ENCODE measurements around the gene MAK.
"Not testable (repeated sequence)": the region's sequence is repeated elsewhere in the genome, so short reads cannot be mapped to it uniquely, and the experiment has no call there.

MAK gene

GRCh38 chr6:10837995-10838793, at the start of gene MAK:
Gene MAK, minus strand, starts transcription at chr6:10838539. Its CDS starts 7,891 bp downstream, at chr6:10830648.
- peak; percentile 96 for DNase-seq

DNA sequence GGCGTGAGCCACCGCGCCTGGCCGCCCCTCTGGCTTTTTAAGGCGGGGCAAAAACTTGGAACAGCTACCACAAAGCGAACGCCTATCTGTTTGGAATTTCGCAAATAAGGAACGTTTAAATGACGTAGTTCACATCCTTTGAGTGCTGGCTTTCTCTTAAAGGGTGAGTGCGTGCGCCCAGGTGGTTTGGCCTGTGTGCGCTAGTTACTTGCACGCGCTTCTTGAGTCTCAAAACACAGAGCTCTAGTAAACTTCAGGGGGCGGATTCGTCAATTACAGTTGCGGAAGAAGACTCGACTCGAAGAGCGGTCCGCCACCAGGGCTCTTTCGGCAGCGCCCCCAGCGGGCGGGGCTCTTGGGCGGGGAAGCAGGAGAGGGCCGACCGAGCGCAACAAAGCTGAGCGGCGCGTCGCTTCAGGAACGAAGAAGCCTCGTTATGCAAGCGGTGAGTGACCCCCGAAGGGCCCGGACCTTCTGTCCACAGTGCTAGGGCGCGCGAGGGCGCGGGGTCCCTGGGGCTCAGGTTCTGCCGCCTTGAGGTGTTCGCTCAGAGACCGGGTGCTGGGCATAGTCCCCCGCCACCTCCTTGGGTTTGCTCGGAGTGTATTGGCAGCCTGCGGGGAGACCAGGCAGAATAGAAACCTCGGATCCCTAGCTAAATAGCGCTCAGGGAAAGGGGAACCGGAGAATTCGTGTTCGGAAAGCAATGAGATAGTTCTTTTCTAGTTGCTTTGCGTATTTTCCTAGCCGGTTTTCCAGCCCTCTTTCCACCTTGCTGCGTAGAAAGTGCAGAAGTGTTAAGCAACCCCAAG, 48.6 kb upstream of the MAK start, which contains the start of gene SYCP2L:
Gene SYCP2L, plus strand, starts transcription at position 362 of the 812 bp plus-strand sequence. Its CDS starts 75 bp downstream, at position 437.
- DNase-seq: peak; percentile 95

GRCh38 chr6:10886365-10886690, 48.0 kb upstream of the MAK start:
- DNase-seq: not testable (repeated sequence)

GRCh38 chr6:10884245-10884972, 46.1 kb upstream of the MAK start:
- no peak for DNase-seq

DNA sequence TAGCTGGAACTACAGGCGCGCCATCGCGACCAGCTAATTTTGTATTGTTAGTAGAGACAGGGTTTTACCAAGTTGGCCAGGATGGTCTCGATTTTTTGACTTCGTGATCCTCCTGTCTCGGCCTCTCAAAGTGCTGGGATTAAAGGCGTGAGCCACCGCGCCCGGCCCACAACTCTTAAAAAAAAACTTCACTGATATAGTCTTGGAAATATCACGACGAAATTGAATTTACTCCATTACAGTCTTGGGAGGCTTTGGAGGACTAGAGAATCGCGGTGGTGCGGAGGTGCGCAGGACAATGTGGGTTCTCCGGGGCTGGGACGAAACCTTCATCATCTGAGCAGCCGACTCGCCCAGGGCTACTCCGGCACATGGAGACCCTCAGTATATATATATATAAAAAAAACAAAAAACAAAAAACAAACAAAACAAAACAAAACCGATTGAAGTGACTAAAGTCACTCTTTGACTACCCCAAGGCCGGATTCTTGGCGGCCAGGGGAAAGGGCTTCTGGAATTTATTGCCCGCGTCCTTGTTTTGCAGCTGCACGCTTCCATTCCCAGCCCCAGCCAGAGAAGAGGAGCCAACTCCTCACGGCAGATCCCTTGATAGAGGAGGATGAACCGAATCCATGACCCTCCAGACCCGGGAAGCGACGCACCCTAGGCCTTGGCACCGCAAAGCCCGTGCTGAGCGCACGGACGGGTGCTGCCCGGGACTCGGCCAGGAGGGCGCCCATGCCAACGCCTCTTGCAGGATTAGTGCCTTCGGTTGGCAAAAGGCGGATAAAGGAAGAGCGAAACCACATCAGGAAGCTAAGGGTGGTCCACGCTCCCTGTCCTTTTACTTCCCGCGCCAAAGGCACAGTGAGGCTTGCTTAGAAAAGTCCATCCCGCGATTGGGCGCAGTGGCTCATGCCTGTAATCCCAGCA, 45.2 kb upstream of the MAK start:
- no peak for DNase-seq

- DNase-seq: peak; percentile 69
These were observed 44.4 kb upstream of the MAK start for GRCh38 chr6:10882657-10883171.

DNA sequence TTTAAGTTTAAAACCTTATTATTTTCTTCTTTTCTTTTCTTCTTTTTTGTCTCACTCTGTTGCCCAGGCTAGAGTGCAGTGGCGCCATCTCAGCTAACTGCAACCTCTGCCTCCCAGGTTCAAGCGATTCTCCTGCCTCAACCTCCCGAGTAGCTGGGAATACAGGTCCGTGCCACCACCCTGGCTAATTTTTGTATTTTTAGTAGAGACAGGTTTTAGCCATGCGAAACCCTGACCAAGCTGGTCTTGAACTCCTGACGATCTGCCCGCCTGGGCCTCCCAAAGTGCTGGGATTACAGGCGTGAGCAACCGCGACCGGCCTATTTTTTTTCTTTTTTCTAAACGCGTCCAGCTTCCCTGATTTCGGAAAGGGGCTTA, 43.9 kb upstream of the MAK start:
- not testable (repeated sequence) for DNase-seq

- no peak for DNase-seq
These were observed 42.0 kb upstream of the MAK start for GRCh38 chr6:10880366-10880765.

- DNase-seq: no peak
These were observed 39.5 kb upstream of the MAK start for GRCh38 chr6:10877871-10878270.

GRCh38 chr6:10877012-10877411, 38.7 kb upstream of the MAK start:
- DNase-seq: no peak

DNA sequence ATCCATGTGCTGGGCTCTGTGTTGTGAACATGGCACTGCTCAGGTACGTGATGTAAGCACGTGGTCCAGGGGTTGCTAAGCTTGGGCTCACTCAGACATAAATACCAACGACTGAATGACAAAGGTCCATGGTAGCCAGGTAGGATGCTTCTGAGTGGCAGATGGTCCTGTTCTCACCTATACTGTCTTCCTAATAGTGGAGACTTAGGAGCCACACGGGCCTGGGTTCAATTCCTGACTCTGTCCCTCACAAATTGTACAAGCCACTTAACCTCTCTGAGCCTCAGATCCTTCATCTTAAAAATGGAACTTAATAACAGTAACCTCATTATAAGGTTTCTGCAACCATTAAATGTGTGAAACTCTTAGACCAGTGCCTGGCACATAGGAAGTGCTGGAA, 36.7 kb upstream of the MAK start:
- DNase-seq: no peak

DNA sequence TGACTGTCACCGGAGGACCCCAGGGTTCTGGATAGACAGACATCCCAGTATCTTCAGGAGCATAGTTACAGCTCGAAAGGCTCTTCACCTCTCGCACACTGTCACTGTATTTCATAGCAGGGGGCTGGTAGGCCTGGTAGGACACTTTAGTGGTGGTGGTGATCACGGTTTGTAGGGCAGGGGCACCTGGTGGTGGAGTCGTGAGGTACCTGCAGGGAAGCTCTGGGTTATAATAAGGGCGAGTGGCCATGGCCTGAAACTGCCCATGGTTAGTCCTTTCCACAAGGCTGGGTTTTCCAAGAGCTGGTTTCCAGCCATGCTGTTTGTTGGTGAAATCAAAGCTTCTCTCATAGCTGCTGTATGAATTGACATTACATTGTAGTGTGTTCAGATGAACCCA, 35.9 kb upstream of the MAK start:
- DNase-seq: no peak

DNA sequence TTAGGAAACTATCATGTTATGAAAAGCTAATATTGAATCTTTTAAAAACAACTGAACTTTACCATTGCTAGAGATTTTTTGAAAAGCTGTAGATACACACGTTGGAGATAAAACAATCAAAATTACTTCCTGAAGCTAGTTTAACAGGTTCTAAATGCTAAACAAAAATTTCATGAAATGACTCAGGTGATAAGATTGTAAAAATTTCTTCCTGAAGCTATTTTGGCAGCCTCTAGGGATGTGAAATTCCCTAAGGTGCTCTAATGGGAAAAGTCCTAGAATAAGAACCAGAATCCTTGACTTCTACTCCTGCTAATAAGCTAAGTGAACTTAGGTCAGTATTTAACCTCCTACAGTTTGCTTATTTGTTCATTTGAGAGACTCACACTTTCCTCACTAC, 35.0 kb upstream of the MAK start:
- DNase-seq: no peak

DNA sequence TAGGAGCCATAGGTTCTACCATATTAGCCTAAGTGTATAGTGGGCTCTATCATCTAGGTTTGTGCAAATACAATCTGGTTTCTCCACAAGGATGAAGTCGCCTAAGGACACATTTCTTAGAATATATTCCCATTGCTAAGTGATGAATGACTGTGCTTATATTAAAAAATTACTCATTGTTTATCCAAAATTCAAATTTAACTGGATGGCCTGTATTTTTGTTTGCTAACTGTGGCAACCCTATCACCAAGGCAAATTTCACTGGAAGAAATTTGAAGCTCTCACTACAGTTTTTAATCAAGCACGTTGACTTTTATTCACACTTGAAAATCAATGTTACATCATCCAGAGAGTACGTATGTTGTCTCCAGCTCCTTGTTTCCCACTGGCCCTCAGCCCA, 29.6 kb upstream of the MAK start:
- DNase-seq: no peak

GRCh38 chr6:10866709-10867108, 28.4 kb upstream of the MAK start:
- DNase-seq: not testable (repeated sequence)

DNA sequence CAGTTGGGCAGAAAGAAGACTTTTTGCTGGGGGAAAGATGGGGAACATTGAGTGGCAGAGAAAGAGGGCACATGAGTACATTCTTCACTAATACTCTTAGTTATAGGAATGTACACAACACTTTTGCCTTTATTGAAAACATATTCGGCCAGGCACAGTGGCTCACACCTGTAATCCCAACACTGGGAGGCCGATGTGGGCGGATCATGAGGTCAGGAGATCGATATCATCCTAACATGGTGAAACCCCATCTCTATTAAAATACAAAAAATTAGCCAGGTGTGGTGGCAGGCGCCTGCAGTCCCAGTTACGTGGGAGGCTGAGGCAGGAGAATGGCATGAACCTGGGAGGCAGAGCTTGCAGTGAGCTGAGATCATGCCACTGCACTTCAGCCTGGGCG, 24.7 kb upstream of the MAK start:
- not testable (repeated sequence) for DNase-seq

DNA sequence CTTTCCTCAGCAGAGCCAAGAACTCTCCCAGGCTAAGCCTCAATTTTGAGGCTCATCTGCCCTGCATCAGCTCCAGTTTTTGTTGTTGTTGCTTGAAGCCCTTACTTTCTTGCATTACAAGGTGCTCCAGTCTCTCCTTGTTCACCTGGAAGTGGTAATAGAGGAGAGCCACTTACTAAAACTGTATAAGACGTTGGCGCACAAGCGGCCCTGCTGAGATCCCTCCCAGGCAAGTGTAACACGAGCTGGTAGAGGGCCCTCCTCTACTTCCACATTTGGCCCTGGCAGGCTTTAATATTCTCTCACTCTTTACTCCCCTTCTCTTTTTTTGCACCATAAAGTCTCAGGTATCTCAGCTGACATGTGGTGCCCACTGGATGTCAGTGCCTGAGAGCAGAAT, 24.0 kb upstream of the MAK start:
- DNase-seq: no peak

GRCh38 chr6:10861086-10861485, 22.7 kb upstream of the MAK start:
- DNase-seq: no peak

- DNase-seq: no peak
These were observed 18.9 kb upstream of the MAK start for GRCh38 chr6:10857259-10857658.

DNA sequence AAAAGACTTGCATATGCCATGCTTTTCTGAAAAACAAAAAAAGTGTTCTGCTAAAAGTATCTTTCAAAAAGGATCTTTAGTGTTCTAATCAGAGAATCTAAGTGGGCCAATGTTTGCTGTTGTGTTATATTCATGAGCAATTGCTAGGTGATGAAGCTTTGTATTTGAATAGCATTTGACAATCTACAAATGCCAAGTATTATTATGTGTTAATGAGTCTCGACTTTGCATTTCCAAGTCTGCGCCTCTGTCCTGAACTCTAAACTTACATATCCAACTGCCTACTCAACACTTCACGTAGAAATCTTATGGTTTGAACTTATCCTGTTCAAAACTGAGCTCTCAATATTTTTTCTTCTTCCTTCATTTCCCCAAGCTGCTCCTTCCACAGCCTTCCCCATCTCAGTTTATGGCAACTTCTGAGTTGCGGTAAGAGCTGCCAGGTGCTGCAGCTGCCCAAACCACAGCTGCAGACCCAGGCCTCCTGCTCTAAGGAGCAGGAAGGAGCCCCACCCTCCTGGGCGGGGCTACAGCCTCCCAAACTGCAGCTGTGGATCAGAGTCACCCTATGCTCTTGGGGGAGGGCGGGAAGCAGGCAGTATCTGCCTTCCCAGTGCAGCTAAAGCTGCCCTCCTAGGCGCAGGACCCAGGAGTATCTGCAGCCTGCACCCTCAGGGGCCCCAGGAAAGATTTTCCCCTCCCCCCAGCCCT, 16.7 kb upstream of the MAK start:
- no peak for DNase-seq

DNA sequence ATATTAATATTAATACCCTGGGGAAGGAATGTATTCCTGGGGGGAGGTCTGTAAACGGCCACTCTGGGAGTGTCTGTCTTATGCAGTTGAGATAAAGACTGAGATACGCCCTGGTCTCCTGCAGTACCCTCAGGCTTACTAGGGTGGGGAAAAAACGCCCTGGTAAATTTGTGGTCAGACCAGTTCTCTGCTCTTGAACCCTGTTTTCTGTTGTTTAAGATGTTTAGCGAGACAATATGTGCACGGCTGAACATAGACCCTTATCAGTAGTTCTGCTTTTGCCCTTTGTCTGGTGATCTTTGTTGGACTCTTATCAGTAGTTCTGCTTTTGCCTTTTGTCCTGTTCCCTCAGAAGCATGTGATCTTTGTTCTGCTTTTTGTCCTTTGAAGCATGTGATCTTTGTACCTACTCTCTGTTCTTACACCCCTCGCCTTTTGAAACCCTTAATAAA, 15.5 kb upstream of the MAK start:
- DNase-seq: not testable (repeated sequence)
